IPS-NIHi7 (cell line): ENCODE results near the gene CLEC4E.
"Not testable (repeated sequence)": the region's sequence is repeated elsewhere in the genome, so short reads cannot be mapped to it uniquely, and the experiment has no call there.

Experiments used
- DNase-seq: peaks from one replicate; pipeline ENCODE4 v3.0.0; 2012; ENCODE audit warnings: mixed read lengths; ENCODE audit errors: extremely low spot score

CLEC4E gene, protein sequence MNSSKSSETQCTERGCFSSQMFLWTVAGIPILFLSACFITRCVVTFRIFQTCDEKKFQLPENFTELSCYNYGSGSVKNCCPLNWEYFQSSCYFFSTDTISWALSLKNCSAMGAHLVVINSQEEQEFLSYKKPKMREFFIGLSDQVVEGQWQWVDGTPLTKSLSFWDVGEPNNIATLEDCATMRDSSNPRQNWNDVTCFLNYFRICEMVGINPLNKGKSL

DNA sequence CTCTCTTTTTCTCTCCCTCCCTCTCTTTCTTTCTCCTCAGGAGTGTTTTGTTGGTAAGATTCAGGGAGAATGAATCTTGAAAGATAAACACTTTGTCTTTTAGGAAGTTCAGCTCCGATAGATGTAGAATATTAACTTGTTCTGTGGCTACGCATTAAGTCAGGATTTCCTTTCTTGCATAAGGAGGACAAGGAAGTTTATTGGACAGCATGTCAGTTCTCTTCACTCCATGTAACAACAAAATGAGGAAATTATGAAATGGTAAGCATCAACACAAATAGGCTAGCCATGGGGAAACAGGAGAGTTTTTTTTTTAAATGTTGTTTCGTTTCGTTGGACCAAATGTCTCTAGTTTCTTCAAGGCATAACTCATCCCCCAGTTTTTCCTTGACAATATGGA, at the start of gene CLEC4E:
Gene CLEC4E (minus strand): TSS at position 75 of the 400 bp plus-strand sequence. CDS start 108 bp downstream, outside the sequence.
- not testable (repeated sequence) for DNase-seq

DNA sequence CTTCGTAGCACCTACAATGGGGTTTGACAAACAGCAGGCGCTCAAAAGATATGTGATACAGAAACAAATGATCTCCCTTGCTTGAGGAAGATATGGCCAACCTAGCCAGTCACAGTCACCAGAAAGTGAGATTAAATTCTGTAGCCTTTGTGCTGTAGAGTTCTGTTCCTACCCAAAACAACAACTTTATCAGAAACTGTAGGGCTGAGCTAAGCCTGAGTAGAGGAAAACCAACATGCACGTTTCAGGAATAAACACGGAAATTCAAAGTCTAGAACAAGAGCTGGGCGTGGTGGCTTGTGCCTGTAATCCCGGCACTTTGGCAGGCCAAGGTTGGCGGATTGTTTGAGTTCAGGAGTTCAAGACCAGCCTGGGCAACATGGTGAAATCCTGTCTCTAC, 49.0 kb upstream of the CLEC4E start:
- DNase-seq, result no peak

- not testable (repeated sequence) for DNase-seq
Observed at GRCh38 chr12:8584478-8584877, 43.8 kb upstream of the CLEC4E start.

GRCh38 chr12:8584004-8584403, 43.3 kb upstream of the CLEC4E start:
- DNase-seq, result no peak

DNA sequence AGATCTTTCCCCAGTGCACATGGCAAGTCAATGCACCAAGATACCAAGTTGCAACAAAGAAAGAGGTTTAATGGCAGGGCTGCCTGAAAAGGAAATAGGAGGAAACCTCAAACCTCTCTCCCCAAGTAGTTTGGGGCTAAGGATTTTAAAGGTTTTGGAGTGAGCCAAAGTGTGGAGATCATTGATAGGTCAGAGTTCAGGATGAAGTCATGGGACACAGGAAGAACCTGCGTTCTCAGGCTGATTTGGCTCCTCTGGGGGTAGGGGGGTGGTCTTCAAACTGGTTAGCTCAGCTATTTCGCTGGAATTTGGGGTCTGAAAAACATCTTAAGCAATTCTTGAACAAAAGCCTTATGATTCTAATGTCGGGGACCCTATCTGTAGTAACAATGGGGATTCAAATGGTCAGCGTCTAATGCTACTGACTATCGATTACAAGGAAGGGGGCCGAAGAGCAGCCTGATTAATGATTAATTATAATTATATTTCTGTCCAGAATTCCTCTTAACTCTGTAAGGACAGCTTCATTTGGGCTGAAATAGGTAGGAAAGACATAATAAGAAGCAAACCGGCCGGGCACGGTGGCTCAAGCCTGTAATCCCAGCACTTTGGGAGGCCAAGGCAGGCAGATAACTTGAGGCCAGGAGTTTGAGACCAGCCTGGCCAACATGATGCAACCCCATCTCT, 40.5 kb upstream of the CLEC4E start:
- no peak for DNase-seq

GRCh38 chr12:8577879-8578278, 37.2 kb upstream of the CLEC4E start:
- DNase-seq, result no peak

DNA sequence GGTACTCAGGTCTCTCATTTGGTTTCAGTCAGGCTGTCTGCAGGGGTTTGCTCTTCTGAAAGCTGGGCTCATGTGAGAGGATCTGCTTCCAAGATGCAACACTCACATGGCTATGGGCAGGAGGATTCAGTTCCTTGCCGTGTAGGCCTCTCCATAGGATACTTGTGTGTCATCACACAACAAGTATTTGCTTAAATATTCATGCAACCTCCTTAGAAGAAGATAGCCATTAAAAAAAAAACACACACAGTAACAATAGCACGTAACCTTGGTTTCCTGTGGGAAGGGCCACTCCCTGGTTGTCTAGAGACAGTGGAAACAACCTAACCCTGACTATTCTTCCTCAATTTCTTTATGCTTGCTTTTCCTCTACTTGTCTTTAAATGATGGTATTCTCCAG, 31.8 kb upstream of the CLEC4E start:
- no peak for DNase-seq

- DNase-seq, result no peak
Observed at GRCh38 chr12:8566525-8566924, 25.8 kb upstream of the CLEC4E start.

GRCh38 chr12:8566052-8566451, 25.3 kb upstream of the CLEC4E start:
- DNase-seq, result not testable (repeated sequence)

DNA sequence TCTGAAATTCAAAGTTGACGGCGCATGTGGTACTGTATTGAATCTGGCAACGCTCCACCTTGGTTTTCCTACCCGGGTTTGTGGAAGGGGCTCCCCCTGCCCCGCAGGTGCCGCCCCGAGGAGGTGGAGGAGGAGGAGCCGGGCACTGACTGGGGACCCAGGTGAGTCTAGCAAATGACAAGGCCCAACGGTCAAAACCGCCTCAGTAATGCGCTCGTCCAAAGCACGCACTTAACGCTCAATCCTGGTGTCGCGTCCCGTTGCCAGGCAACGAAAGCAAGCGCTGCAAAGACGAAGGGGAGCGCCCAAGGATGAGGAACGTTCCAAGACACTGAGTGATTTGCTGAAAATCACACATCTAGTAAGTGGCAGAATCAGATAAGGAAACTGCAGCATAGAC, 24.0 kb upstream of the CLEC4E start:
- DNase-seq, result no peak

DNA sequence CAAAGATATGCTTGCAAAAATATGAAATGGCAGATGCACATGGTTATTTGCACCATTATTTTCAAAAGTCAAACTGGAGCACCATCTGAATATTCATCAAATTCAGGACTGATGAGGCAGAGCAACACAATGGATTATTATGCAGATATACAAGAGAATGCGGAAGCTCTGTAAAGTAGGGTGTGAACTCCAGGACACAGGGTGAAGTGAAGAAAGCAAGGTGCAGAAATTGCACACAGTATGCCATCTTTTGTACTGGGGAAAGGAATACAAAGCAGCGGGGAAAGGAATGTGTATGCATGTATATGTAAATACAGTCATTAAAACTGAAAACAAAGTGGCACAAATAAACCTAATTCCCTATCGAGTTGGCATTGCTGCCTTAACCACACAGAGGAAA, 22.7 kb upstream of the CLEC4E start:
- DNase-seq, result no peak

DNA sequence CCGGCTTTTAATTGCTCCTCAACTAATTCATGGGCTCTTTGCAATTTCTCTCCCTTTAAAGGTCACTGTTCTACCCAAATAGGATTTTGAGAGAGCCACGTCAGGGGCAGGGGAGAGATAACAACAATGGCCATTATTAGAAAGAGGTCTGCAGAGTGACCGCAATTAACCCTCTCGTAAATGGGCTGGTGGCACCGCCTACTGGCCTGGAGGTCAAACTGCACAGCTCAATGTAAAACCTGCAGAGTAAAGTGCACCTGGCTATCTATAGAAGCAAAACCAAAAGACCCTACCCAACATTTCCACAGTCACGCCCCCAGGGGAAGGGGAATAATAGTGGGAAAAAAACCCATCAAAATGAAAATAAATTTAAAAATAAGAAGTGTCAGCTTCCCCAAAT, 21.6 kb upstream of the CLEC4E start:
- DNase-seq, result no peak

GRCh38 chr12:8561011-8561410, 20.3 kb upstream of the CLEC4E start:
- no peak for DNase-seq

GRCh38 chr12:8559676-8560075, 19.0 kb upstream of the CLEC4E start:
- no peak for DNase-seq

GRCh38 chr12:8556531-8557097, 15.9 kb upstream of the CLEC4E start:
- no peak for DNase-seq

DNA sequence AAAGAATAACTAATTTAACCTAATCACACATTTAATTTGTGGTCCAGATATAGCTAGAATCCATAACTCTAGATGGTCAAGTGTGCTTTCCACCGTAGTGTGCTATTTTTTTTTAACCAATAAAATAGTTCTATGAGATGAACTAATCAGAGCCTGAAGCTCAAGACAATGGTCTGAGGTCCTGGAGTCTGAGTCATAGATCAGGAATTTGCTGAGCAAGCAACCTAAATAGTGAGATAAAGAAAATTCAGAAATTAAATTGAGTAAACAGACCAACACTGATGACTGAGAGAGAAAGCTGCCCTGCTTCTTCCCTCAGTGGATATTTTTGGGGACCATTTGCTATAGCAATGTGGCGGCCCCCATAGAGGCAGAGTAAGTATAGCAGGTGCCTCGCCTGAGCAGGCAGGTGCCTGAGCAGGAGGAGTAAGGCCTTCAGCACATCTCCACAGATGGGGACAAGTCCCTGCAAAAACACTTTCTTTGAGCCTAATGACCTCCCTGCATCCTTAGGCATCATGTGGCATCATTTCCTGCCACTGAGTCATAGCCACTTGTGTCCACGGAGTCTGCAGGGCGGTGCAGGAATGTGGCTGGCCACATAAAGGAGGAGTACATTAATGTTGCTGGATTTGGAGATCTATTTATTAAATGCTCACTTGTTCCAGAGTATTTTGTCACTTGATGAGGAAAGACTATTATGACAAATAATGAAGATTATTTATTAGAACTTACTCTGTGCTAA, 13.9 kb upstream of the CLEC4E start:
- DNase-seq, result peak; percentile 20

DNA sequence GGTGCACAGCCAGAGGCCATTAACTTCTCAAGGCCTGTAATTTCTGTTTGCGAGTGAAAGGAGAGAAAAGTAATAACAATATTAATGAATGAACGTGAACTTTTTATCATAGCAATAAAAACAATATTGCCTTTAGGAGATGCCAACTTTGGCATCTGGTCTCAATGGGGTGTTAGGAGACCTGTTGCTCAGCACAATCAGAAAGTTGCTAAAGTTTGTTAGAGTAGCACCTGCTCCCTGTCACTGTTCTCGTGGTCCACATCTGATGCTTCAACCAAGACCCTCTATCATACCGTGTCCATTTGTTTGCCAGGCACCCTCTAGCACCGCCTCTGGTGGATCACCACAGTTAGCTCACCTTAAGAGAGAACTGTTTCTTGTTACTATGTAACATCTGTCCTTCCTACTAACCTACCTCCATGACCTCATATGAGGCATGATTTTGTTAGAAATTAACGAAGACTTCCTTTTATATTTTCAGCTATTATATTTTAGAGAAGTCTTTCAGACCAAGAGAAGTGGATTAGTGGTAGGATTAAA, 12.5 kb upstream of the CLEC4E start:
- DNase-seq, result peak; percentile 41

- DNase-seq, result no peak
Observed at GRCh38 chr12:8549381-8549780, 8.7 kb upstream of the CLEC4E start.

DNA sequence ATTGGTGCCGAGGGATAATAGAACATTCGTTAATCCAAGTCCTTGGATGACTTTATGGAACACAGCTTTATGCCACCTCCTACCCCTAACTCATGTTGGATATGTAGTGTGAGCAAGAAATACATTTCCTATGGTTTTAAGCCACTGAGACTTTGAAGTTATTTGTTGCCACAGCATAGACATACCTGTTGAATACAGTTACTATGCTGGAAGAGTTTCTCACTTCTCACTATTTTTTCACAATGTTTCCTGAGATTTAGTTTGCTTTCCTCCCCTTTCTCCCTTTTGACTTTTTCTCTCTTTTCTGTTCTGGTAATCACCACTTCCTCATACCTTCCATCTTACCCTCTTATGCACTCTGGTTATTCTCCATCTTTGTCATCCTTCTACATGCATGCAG, 7.5 kb upstream of the CLEC4E start:
- no peak for DNase-seq

- no peak for DNase-seq
Observed at GRCh38 chr12:8547645-8548044, 6.9 kb upstream of the CLEC4E start.

DNA sequence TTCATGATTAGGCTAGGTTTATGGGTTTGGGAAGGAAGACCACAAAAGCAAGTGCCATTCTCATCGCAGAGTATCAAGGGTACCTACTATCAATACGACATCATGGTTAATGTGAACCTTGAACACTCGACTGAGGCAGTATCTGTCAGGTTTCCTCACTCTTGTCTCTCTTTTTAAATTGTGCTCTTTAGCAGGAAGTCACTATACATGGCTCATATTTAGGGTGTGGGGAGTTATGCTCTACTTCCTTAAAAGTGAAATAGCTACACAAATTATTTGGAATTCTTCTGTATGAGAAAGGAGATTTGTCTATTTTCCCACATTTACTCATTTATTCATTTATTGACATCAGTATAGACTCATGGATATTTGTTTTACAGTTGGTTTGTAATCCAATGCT, 5.9 kb upstream of the CLEC4E start:
- no peak for DNase-seq

- DNase-seq, result peak; percentile 80
Observed at GRCh38 chr12:8544295-8544694, 3.6 kb upstream of the CLEC4E start.
